ENCODE data around the gene SCFD1. TPM values are rescaled to one million over a fixed set of nuclear protein-coding genes. Genes with fewer than 3 reads are reported as not detected.

The SCFD1 gene
- total RNA-seq, 2 experiments from 2014 or later, result 65.1 to 72.6 TPM

DNA sequence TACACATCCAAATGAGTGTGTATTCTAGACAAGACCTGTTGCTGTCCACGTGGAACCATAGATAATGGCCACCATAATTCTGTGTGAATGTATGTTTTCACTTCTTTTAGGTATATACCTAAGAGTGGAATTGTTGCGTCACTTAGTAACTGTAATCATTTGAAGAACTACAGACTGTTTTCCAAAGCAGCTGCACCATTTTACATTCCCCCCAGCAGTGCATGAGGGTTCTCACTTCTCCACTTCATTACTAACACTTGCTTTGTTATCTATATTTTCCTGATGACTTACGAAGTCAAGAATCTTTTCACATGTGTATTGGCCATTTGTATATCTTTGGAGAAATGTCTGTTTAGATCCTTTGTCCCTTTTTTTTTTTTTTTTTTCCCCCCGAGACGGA lies 106.4 kb downstream of the SCFD1 start:
- Histone ChIP-seq H3K79me2 (ENCODE audit: insufficient read depth, low read depth, low read length) (no peaks in the 10 kb centered on the region), H3K4me1 (ENCODE audit: insufficient read depth, low read length, poor library complexity, severe bottlenecking) (peaks cover 10% of the 10 kb centered on the region), H3K9me3 (ENCODE audit: low read length) (no peaks in the 10 kb centered on the region), H3K9me2 (ENCODE audit: insufficient read depth, low read length) (no peaks in the 10 kb centered on the region), H3K4me3 (ENCODE audit: low read depth, low read length, poor library complexity, severe bottlenecking) (no peak overlapping the region), H3K4me2 (ENCODE audit: low read length) (no peak overlapping the region), H3K27ac (ENCODE audit: low read depth, low read length, poor library complexity, severe bottlenecking) (no peak overlapping the region), H3K36me3 (ENCODE audit: insufficient read depth, low read length) (peaks cover 46% of the 10 kb centered on the region), H4K20me1 (ENCODE audit: insufficient read depth, low read length) (no peaks in the 10 kb centered on the region), H2AFZ (ENCODE audit: low read length) (no peak overlapping the region)
- ChIA-PET POLR2A (interaction anchor here (0.5 kb wide), 1 partner anchor 58 kb away, joined by 4 read pairs; no protein-coding TSS in a partner anchor), CTCF (ENCODE audit: unreplicated experiment) (no interaction called here)
- DNase-seq (ENCODE audit: low spot score), result no peak
- intact Hi-C loops (cut with micrococcal nuclease; ENCODE audit: unreplicated experiment), result no loop called here
- no TSS peak for BruUV-seq (replicated peaks)
- TF ChIP-seq, protein P1, sequence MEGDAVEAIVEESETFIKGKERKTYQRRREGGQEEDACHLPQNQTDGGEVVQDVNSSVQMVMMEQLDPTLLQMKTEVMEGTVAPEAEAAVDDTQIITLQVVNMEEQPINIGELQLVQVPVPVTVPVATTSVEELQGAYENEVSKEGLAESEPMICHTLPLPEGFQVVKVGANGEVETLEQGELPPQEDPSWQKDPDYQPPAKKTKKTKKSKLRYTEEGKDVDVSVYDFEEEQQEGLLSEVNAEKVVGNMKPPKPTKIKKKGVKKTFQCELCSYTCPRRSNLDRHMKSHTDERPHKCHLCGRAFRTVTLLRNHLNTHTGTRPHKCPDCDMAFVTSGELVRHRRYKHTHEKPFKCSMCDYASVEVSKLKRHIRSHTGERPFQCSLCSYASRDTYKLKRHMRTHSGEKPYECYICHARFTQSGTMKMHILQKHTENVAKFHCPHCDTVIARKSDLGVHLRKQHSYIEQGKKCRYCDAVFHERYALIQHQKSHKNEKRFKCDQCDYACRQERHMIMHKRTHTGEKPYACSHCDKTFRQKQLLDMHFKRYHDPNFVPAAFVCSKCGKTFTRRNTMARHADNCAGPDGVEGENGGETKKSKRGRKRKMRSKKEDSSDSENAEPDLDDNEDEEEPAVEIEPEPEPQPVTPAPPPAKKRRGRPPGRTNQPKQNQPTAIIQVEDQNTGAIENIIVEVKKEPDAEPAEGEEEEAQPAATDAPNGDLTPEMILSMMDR (conservative IDR thresholded peaks at IDR 0.05; ENCODE audit: low read length), result no peak
- no peak for TF ChIP-seq EZH2phosphoT487 (IDR thresholded peaks at IDR 0.05; ENCODE audit: borderline replicate concordance, low read depth, low read length)

DNA sequence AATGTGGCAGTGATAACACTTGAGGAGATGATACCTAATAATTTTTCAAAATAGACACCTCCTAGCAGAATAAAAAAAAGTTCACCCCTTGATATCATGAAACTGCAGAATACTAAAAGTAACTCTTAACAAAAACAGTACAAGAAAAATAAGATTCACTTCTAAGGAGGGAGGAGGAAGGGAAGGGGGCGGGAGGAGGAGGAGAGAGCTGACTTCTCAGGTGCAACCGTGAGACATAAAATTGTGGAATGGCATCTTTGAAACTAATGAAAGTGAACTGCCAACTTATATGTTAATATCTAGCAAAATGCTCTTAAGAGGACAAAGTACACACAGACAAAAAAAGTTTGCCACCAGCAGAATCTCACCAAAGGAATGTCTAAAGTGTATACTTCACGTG lies 115.8 kb downstream of the SCFD1 start:
- intact Hi-C loops (cut with micrococcal nuclease; ENCODE audit: unreplicated experiment), result no loop called here
- ChIA-PET CTCF (ENCODE audit: unreplicated experiment) (no interaction called here), POLR2A (no interaction called here)
- BruUV-seq (replicated peaks), result no TSS peak
- peaks cover 30% of the 10 kb centered on the region for H3K36me3 ChIP-seq (ENCODE audit: insufficient read depth, low read length)
- H3K9me2 ChIP-seq (ENCODE audit: insufficient read depth, low read length), result no peaks in the 10 kb centered on the region
- no peaks in the 10 kb centered on the region for H3K79me2 ChIP-seq (ENCODE audit: insufficient read depth, low read depth, low read length)
- H3K4me1 ChIP-seq (ENCODE audit: insufficient read depth, low read length, poor library complexity, severe bottlenecking), result no peaks in the 10 kb centered on the region
- TF ChIP-seq, protein P1 (conservative IDR thresholded peaks at IDR 0.05; ENCODE audit: low read length), result no peak
- TF ChIP-seq EZH2phosphoT487 (IDR thresholded peaks at IDR 0.05; ENCODE audit: borderline replicate concordance, low read depth, low read length), result no peak
- no peak overlapping the region for H3K4me2 ChIP-seq (ENCODE audit: low read length)
- DNase-seq (ENCODE audit: low spot score), result no peak
- H3K4me3 ChIP-seq (ENCODE audit: low read depth, low read length, poor library complexity, severe bottlenecking), result no peak overlapping the region
- H2AFZ ChIP-seq (ENCODE audit: low read length), result no peak overlapping the region
- H4K20me1 ChIP-seq (ENCODE audit: insufficient read depth, low read length), result no peaks in the 10 kb centered on the region
- no peak overlapping the region for H3K27ac ChIP-seq (ENCODE audit: low read depth, low read length, poor library complexity, severe bottlenecking)
- no peaks in the 10 kb centered on the region for H3K9me3 ChIP-seq (ENCODE audit: low read length)

DNA sequence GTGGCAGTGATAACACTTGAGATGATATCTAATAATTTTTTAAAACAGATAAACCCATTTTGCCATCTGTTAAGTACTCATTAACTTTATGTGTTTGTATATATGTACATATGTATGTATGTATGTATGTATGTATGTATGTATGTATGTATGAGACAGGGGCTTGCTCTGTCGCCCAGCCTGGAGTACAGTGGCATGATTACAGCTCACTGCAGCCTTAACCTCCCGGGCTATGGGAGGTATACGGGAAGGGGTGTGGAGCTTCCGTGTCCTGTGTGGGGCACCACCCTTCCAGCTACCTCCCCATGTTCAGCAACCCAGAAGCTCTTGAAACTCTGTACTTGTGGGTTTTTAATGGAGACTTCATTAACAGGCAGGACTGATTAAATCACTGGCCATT lies 116.9 kb downstream of the SCFD1 start:
- H3K36me3 ChIP-seq (ENCODE audit: insufficient read depth, low read length), result peaks cover 22% of the 10 kb centered on the region
- H3K4me2 ChIP-seq (ENCODE audit: low read length), result no peak overlapping the region
- H4K20me1 ChIP-seq (ENCODE audit: insufficient read depth, low read length), result no peaks in the 10 kb centered on the region
- no peak overlapping the region for H2AFZ ChIP-seq (ENCODE audit: low read length)
- H3K4me3 ChIP-seq (ENCODE audit: low read depth, low read length, poor library complexity, severe bottlenecking), result no peak overlapping the region
- no peak for DNase-seq (ENCODE audit: low spot score)
- H3K9me2 ChIP-seq (ENCODE audit: insufficient read depth, low read length), result no peaks in the 10 kb centered on the region
- ChIA-PET POLR2A (no interaction called here), CTCF (ENCODE audit: unreplicated experiment) (no interaction called here)
- H3K4me1 ChIP-seq (ENCODE audit: insufficient read depth, low read length, poor library complexity, severe bottlenecking), result no peaks in the 10 kb centered on the region
- BruUV-seq (replicated peaks), result no TSS peak
- TF ChIP-seq EZH2phosphoT487 (IDR thresholded peaks at IDR 0.05; ENCODE audit: borderline replicate concordance, low read depth, low read length), result no peak
- TF ChIP-seq, protein P1 (conservative IDR thresholded peaks at IDR 0.05; ENCODE audit: low read length), result no peak
- H3K9me3 ChIP-seq (ENCODE audit: low read length), result no peaks in the 10 kb centered on the region
- H3K27ac ChIP-seq (ENCODE audit: low read depth, low read length, poor library complexity, severe bottlenecking), result no peak overlapping the region
- H3K79me2 ChIP-seq (ENCODE audit: insufficient read depth, low read depth, low read length), result no peaks in the 10 kb centered on the region
- intact Hi-C loops (cut with micrococcal nuclease; ENCODE audit: unreplicated experiment), result no loop called here
